Neural crest cell (in vitro differentiated cells): ENCODE results near the gene SERPINA5. TPM values are rescaled to one million over a fixed set of nuclear protein-coding genes. Genes with fewer than 3 reads are reported as not detected.
"Not testable (repeated sequence)": the region's sequence is repeated elsewhere in the genome, so short reads cannot be mapped to it uniquely, and the experiment has no call there.

Source experiments
- DNase-seq: peaks from one replicate; pipeline ENCODE4 v3.0.0; 2021; ENCODE audit warnings: low read depth, mixed read lengths, low spot score
- H3K27ac Mint-ChIP-seq: one replicate; pipeline ENCODE4 v1.8.0; 2021; ENCODE audit warnings: mild to moderate bottlenecking, mixed read lengths; ENCODE audit not compliant: unreplicated experiment
- H3K27me3 Mint-ChIP-seq: 2 replicates; pipeline ENCODE4 v1.8.0; 2021; ENCODE audit warnings: low read depth, mild to moderate bottlenecking, mixed read lengths
- H3K36me3 Mint-ChIP-seq: 2 replicates; pipeline ENCODE4 v1.8.0; 2021; ENCODE audit warnings: low read depth, mild to moderate bottlenecking, mixed read lengths
- H3K4me1 Mint-ChIP-seq: 2 replicates; pipeline ENCODE4 v1.8.0; 2021; ENCODE audit warnings: mixed read lengths
- H3K4me3 Mint-ChIP-seq: one replicate; pipeline ENCODE4 v1.8.0; 2021; ENCODE audit warnings: mild to moderate bottlenecking, mixed read lengths
- H3K9me3 Mint-ChIP-seq: 2 replicates; pipeline ENCODE4 v1.8.0; 2021; ENCODE audit warnings: mixed read lengths
- total RNA-seq: library from RNA; stranded (reverse); gene quantifications from 2 replicates; pipeline ENCODE4 v1.2.1, GENCODE V29; 2021
- TF ChIP-seq, protein P1 (sequence below): fragments of 200-600 bp; sonication (generic); conservative IDR thresholded peaks from 2 replicates; pipeline ENCODE4 v1.5.0; 2021; ENCODE audit warnings: antibody characterized with exemption, mild to moderate bottlenecking

SERPINA5 gene
- total RNA-seq, 1 donor from 2014 or later: 1.0 TPM

DNA sequence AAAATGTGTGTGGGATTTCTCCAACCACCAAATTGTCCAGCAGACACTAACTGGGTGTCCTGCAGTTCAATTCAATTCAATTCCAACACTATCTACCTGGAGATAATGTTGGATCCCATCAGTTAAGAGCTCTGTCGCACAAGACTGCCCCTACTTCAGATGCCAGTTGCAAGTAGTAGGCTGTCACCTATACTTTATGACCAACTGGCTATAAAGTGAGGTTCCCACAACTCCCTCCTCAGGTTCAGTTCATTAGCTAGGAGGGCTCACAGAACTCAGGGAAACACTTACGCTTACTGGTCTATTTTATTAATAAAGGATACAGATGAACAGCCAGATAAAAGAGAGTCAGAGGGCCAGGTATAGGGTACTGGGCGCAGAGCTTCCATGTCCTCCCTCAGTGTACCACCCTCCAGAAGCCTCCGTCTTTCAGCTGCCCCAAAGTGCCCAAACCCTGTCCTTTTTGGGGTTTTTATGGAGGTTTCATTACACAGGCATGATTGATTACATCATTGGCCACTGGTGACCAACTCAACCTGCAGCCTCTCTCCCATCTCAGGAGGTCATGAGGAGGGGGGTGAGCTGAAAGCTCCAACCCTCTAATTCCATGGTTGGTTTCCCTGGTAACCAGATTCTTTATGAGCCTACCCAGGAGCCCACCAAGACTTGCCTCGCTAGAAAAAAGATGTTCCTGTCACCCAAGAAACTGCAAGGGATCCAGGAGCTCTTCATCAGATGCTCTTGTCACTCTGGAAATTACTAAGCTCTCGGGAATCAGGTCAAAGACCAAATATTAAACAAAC is 7.5 kb upstream of the SERPINA5 start:
- H3K9me3 Mint-ChIP-seq: no peaks in the 10 kb centered on the region

DNA sequence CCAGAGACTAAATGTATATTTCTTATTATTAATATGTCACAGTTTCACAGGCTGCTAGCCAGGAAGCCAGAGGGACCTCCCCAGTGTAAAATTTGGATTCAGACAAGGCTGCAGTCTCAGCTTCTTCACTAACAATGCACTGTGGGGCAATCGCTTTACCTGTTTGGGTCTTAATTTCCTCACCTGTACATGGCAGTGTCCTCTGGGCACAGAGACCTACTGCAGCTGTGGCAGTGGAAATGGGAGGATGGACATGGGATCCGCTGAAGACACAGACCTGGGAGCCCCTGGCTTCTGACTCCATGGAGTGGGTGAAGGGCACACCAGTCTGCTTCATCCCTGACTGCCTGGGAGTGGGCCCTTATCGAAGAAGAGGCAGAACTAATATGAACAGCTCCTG is 6.9 kb upstream of the SERPINA5 start:
- H3K4me1 Mint-ChIP-seq: no peaks in the 10 kb centered on the region
- TF ChIP-seq, protein P1, sequence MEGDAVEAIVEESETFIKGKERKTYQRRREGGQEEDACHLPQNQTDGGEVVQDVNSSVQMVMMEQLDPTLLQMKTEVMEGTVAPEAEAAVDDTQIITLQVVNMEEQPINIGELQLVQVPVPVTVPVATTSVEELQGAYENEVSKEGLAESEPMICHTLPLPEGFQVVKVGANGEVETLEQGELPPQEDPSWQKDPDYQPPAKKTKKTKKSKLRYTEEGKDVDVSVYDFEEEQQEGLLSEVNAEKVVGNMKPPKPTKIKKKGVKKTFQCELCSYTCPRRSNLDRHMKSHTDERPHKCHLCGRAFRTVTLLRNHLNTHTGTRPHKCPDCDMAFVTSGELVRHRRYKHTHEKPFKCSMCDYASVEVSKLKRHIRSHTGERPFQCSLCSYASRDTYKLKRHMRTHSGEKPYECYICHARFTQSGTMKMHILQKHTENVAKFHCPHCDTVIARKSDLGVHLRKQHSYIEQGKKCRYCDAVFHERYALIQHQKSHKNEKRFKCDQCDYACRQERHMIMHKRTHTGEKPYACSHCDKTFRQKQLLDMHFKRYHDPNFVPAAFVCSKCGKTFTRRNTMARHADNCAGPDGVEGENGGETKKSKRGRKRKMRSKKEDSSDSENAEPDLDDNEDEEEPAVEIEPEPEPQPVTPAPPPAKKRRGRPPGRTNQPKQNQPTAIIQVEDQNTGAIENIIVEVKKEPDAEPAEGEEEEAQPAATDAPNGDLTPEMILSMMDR: no peak
- H3K27me3 Mint-ChIP-seq: peaks cover 2% of the 10 kb centered on the region
- H3K9me3 Mint-ChIP-seq: no peaks in the 10 kb centered on the region
- H3K4me3 Mint-ChIP-seq: no peak overlapping the region
- no peak for DNase-seq
- H3K27ac Mint-ChIP-seq: no peak overlapping the region
- H3K36me3 Mint-ChIP-seq: no peaks in the 10 kb centered on the region

More for the DNA sequence above, 7.5 kb upstream of the SERPINA5 start:
- Mint-ChIP-seq H3K27me3 (peaks cover 2% of the 10 kb centered on the region), H3K4me3 (no peak overlapping the region), H3K36me3 (no peaks in the 10 kb centered on the region), H3K4me1 (no peaks in the 10 kb centered on the region), H3K27ac (no peak overlapping the region)
- TF ChIP-seq, protein P1: no peak
- no peak for DNase-seq

DNA sequence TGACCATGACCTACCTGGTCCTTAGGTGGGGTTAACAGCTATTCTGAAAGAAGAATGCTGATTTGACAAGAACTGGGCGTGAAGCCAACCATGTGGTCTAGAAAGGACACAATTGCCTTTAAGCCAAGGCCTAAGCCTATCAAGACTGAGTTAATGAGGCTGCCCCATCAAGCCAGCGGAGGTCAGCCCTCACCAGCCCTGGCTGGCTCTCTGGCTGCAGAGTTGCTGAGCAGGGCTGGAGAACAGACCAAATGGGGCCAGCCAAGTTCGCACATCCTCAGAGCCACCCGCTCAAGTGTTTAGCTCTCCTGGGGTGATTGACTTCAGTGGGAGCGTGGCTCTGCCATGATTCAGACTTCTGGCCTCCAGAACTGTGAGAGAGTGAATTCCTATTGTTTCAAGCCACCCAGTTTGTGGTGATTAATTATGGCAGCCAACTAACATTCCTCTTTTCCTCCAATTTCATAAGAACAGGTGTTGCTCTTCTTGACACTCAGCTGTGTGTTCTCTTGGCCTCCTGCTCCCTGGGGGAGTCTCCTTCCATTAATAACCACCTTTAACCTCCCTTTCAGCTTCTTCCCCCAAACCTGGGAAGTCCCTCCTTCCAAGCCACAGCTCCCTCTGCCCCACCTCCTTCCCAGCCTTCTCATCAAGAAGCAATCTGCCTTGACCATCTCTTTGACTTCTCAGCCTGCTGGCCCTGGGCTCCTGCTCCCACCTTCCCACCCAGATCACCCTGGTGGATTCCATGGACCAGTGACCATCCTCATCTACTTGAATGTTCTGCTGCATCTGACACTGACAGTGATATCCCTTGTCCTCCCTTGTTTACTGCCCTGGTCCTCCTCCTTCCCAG is 5.3 kb upstream of the SERPINA5 start:
- Mint-ChIP-seq H3K27me3 (peaks cover 2% of the 10 kb centered on the region), H3K4me3 (no peak overlapping the region), H3K27ac (no peak overlapping the region), H3K9me3 (peaks cover 3% of the 10 kb centered on the region), H3K4me1 (peaks cover under 1% of the 10 kb centered on the region), H3K36me3 (no peaks in the 10 kb centered on the region)
- TF ChIP-seq, protein P1: no peak
- no peak for DNase-seq

DNA sequence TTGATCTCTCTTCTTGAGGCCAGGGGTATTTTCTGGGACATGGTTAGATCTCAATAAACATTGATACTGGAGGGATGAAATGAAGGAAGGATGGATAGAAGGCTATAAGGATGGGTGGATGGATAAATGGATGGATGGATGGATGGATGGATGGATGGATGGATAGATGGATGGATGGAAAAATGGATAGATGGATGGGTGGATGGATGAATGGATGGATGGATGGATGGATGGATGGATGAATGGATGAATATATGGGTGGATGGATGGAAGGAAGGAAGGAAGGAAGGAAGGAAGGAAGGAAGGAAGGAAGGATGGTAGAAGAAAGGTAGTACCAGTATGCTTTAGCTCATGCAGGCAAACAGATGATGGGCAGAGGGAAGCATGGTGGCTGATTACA is 3.8 kb upstream of the SERPINA5 start:
- H3K27ac Mint-ChIP-seq, H3K4me3 Mint-ChIP-seq, H3K9me3 Mint-ChIP-seq, H3K27me3 Mint-ChIP-seq, DNase-seq, H3K36me3 Mint-ChIP-seq: not testable (repeated sequence)
- peaks cover 13% of the 10 kb centered on the region for H3K4me1 Mint-ChIP-seq

DNA sequence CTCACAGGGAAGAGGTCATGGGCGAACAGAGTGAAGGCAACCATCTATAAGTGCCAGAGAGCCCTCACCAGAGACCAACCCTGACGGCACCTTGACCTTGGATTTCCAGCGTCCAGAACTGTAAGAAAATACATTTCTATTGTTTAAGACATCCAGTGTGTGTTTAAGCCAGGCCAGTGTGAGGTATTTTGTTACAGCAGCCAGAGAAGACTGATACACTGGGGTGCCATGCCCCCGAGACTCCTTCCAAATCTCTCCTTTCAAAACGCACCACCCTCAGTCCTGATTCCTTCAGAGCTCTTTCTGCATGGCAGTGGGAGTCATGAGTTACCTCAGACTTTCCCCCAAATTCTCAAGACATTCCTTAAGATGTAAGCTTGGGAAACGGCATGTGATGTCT is 2.5 kb upstream of the SERPINA5 start:
- peaks cover 2% of the 10 kb centered on the region for H3K27me3 Mint-ChIP-seq
- no peak overlapping the region for H3K4me3 Mint-ChIP-seq
- peaks cover 13% of the 10 kb centered on the region for H3K4me1 Mint-ChIP-seq
- H3K27ac Mint-ChIP-seq: no peak overlapping the region
- peaks cover 3% of the 10 kb centered on the region for H3K9me3 Mint-ChIP-seq
- no peak for DNase-seq
- H3K36me3 Mint-ChIP-seq: no peaks in the 10 kb centered on the region
- TF ChIP-seq, protein P1: no peak
